IPS-18a (cell line): ENCODE data around the gene PRKAG2.

ENCODE experiments used
- H3K27ac ChIP-seq: one replicate; pipeline ENCODE4 v1.5.1; 2013; ENCODE audit warnings: low read length
- H3K27me3 ChIP-seq: one replicate; pipeline ENCODE4 v1.6.1; 2013; ENCODE audit warnings: mild to moderate bottlenecking, low read length; ENCODE audit not compliant: control insufficient read depth, insufficient read depth
- H3K36me3 ChIP-seq: one replicate; pipeline ENCODE4 v1.6.1; 2013; ENCODE audit warnings: low read depth, low read length; ENCODE audit not compliant: control insufficient read depth
- H3K4me1 ChIP-seq: one replicate; pipeline ENCODE4 v1.6.1; 2013; ENCODE audit warnings: low read depth, low read length; ENCODE audit not compliant: control insufficient read depth
- H3K4me3 ChIP-seq: one replicate; pipeline ENCODE4 v1.5.1; 2013; ENCODE audit warnings: low read length
- H3K9ac ChIP-seq: one replicate; pipeline ENCODE4 v1.6.1; 2013; ENCODE audit warnings: mild to moderate bottlenecking, low read length, moderate library complexity
- H3K9me3 ChIP-seq: one replicate; pipeline ENCODE4 v1.6.1; 2013; ENCODE audit warnings: low read depth, low read length; ENCODE audit not compliant: control insufficient read depth

Gene PRKAG2

GRCh38 chr7:151725844-151726651 is 150.9 kb downstream of the PRKAG2 start:
- Histone ChIP-seq H3K4me1 (no peaks in the 10 kb centered on the region), H3K27ac (no peak overlapping the region), H3K36me3 (no peaks in the 10 kb centered on the region), H3K9me3 (no peaks in the 10 kb centered on the region), H3K9ac (no peak overlapping the region), H3K27me3 (no peaks in the 10 kb centered on the region), H3K4me3 (no peak overlapping the region)

- H3K9me3 ChIP-seq = no peaks in the 10 kb centered on the region
- no peaks in the 10 kb centered on the region for H3K36me3 ChIP-seq
- H3K27me3 ChIP-seq = no peaks in the 10 kb centered on the region
- no peak overlapping the region for H3K27ac ChIP-seq
- H3K9ac ChIP-seq = no peak overlapping the region
- no peaks in the 10 kb centered on the region for H3K4me1 ChIP-seq
- no peak overlapping the region for H3K4me3 ChIP-seq
These were observed 151.9 kb downstream of the PRKAG2 start for GRCh38 chr7:151724920-151725584.

- H3K4me1 ChIP-seq = no peaks in the 10 kb centered on the region
- H3K9me3 ChIP-seq = no peaks in the 10 kb centered on the region
- no peak overlapping the region for H3K9ac ChIP-seq
- H3K27ac ChIP-seq = no peak overlapping the region
- no peak overlapping the region for H3K4me3 ChIP-seq
- H3K27me3 ChIP-seq = no peaks in the 10 kb centered on the region
- no peaks in the 10 kb centered on the region for H3K36me3 ChIP-seq
These were observed 152.5 kb downstream of the PRKAG2 start for GRCh38 chr7:151724250-151724915.

GRCh38 chr7:151723321-151723720 is 153.6 kb downstream of the PRKAG2 start:
- Histone ChIP-seq H3K4me3 (no peak overlapping the region), H3K27me3 (no peaks in the 10 kb centered on the region), H3K4me1 (no peaks in the 10 kb centered on the region), H3K9me3 (no peaks in the 10 kb centered on the region), H3K36me3 (no peaks in the 10 kb centered on the region), H3K27ac (no peak overlapping the region), H3K9ac (no peak overlapping the region)

- no peaks in the 10 kb centered on the region for H3K9me3 ChIP-seq
- no peaks in the 10 kb centered on the region for H3K4me1 ChIP-seq
- no peaks in the 10 kb centered on the region for H3K36me3 ChIP-seq
- H3K27ac ChIP-seq = no peak overlapping the region
- no peak overlapping the region for H3K4me3 ChIP-seq
- H3K27me3 ChIP-seq = no peaks in the 10 kb centered on the region
- no peak overlapping the region for H3K9ac ChIP-seq
These were observed 154.4 kb downstream of the PRKAG2 start for GRCh38 chr7:151722533-151722932.

- H3K27ac ChIP-seq = no peak overlapping the region
- H3K9ac ChIP-seq = no peak overlapping the region
These were observed 155.2 kb downstream of the PRKAG2 start for GRCh38 chr7:151721694-151722093.

GRCh38 chr7:151721236-151721635 is 155.7 kb downstream of the PRKAG2 start:
- Histone ChIP-seq H3K4me1 (no peaks in the 10 kb centered on the region), H3K9me3 (no peaks in the 10 kb centered on the region), H3K27me3 (no peaks in the 10 kb centered on the region), H3K4me3 (no peak overlapping the region), H3K36me3 (no peaks in the 10 kb centered on the region), H3K9ac (no peak overlapping the region), H3K27ac (no peak overlapping the region)

More at GRCh38 chr7:151721694-151722093, 155.2 kb downstream of the PRKAG2 start:
- Histone ChIP-seq H3K9me3 (no peaks in the 10 kb centered on the region), H3K36me3 (no peaks in the 10 kb centered on the region), H3K27me3 (no peaks in the 10 kb centered on the region), H3K4me3 (no peak overlapping the region), H3K4me1 (no peaks in the 10 kb centered on the region)

- Histone ChIP-seq H3K4me3 (no peak overlapping the region), H3K9me3 (no peaks in the 10 kb centered on the region), H3K9ac (no peak overlapping the region), H3K4me1 (no peaks in the 10 kb centered on the region), H3K36me3 (no peaks in the 10 kb centered on the region), H3K27me3 (no peaks in the 10 kb centered on the region), H3K27ac (no peak overlapping the region)
These were observed 156.6 kb downstream of the PRKAG2 start for GRCh38 chr7:151720280-151720679.

- no peak overlapping the region for H3K4me3 ChIP-seq
- no peaks in the 10 kb centered on the region for H3K27me3 ChIP-seq
- no peaks in the 10 kb centered on the region for H3K4me1 ChIP-seq
- H3K9ac ChIP-seq = no peak overlapping the region
- no peaks in the 10 kb centered on the region for H3K9me3 ChIP-seq
- H3K36me3 ChIP-seq = no peaks in the 10 kb centered on the region
- no peak overlapping the region for H3K27ac ChIP-seq
These were observed 157.0 kb downstream of the PRKAG2 start for GRCh38 chr7:151719897-151720242.

- Histone ChIP-seq H3K36me3 (no peaks in the 10 kb centered on the region), H3K27ac (no peak overlapping the region), H3K4me1 (no peaks in the 10 kb centered on the region), H3K9me3 (no peaks in the 10 kb centered on the region), H3K27me3 (no peaks in the 10 kb centered on the region), H3K4me3 (no peak overlapping the region), H3K9ac (no peak overlapping the region)
These were observed 157.7 kb downstream of the PRKAG2 start for GRCh38 chr7:151719031-151719896.

GRCh38 chr7:151717918-151718317 is 159.0 kb downstream of the PRKAG2 start:
- no peaks in the 10 kb centered on the region for H3K36me3 ChIP-seq
- no peak overlapping the region for H3K27ac ChIP-seq
- no peaks in the 10 kb centered on the region for H3K9me3 ChIP-seq
- no peak overlapping the region for H3K4me3 ChIP-seq
- no peaks in the 10 kb centered on the region for H3K4me1 ChIP-seq
- no peak overlapping the region for H3K9ac ChIP-seq
- H3K27me3 ChIP-seq = no peaks in the 10 kb centered on the region
